Inflammatory macrophage treated with lipopolysaccharide for 1 hour (primary cell): ENCODE results near the gene CPXCR1.
"Not testable (repeated sequence)": the region's sequence is repeated elsewhere in the genome, so short reads cannot be mapped to it uniquely, and the experiment has no call there.

Experiments
- DNase-seq, 2 donors: peaks; one replicate each; pipeline ENCODE4 v3.0.0-alpha.2; 2020 to 2022

The CPXCR1 gene

GRCh38 chrX:88746925-88747324, at the start of gene CPXCR1:
TSS of gene CPXCR1 (plus strand) at chrX:88747225. CDS start at chrX:88753415, 6,190 bp downstream.
- DNase-seq: no peak

DNA sequence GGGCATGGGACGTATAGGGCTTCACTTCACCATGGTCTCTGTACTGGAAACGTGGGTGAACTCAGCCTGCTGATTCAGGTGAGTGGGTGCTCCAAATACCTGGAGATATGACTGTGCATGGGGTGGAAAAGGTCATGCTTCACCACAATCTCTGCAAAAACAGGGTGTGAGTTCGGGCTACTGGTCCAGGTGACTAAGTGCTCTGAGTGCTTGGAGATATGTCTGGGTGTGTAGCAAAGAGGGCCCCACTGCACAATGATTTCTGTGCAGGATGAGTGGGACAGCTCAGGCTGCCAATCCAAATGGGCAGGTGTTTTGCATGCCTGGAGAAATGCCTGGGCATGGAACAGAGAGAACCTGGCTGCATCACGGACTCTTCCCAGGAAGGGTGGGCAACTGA, 11.2 kb upstream of the CPXCR1 start:
- no peak for DNase-seq

DNA sequence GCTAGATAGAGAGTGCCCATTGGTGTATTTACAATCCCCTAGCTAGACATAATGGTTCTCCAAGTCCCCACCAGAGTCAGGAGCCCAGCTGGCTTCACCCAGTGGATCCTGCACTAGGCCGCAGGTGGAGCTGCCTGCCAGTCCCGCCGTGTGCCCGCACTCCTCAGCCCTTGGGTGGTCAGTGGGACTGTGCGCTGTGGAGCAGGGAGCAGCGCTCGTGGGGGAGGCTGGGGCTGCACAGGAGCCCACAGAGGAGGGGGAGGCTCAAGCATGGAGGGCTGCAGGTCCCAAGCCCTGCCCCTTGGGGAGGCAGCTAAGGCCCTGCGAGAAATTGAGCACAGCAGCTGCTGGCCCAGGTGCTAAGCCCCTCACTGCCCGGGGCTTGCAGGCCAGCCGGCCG, 810 bp upstream of the CPXCR1 start:
- DNase-seq: not testable (repeated sequence)

DNA sequence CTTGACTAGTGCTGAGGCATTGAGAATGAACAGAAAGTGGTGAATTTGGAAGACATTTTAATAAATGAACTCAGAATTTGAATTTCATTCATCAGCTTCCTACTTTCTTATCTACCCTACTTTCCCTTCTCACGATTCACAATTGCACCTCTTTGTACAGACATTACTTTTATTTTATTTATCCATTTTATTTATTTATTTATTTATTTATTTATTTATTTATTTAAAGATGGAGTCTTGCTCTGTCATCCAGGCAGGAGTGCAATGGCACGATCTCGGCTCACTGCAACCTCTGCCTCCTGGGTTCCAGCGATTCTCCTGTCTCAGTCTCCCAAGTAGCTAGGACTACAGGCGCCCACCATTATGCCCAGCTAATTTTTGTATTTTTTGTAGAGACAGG, 5.3 kb downstream of the CPXCR1 start:
- not testable (repeated sequence) for DNase-seq

GRCh38 chrX:88789825-88790224, 42.8 kb downstream of the CPXCR1 start:
- DNase-seq: no peak
